K562 (cell line): ENCODE measurements around the gene ZNF438. TPM values are rescaled to one million over a fixed set of nuclear protein-coding genes. Genes with fewer than 3 reads are reported as not detected.
A peak's percentile ranks its signal among the peaks of the same experiment; 100 is the strongest.

ENCODE experiments used
- CTCF ChIP-seq, 3 experiments: IDR thresholded peaks in 2 of 3; conservative IDR thresholded peaks in 1 of 3; 2 replicates each; pipeline ENCODE4 v1.5.1; 2011 to 2012; ENCODE audit warnings: low read length in 3 of 3, mild to moderate bottlenecking in 3 of 3, control low read depth in 2 of 3, improper control_type of control experiment in 1 of 3, inconsistent platforms in 1 of 3, low read depth in 1 of 3, mixed read lengths in 1 of 3, moderate library complexity in 1 of 3; ENCODE audit not compliant: insufficient read depth in 2 of 3
- E2F6 ChIP-seq, 2 experiments: IDR thresholded peaks; 2 replicates each; pipeline ENCODE4 v1.6.1; 2011; ENCODE audit warnings: borderline replicate concordance in 1 of 2, control low read depth in 1 of 2, low read depth in 1 of 2, low read length in 1 of 2, mild to moderate bottlenecking in 1 of 2, mixed read lengths in 1 of 2, moderate library complexity in 1 of 2; ENCODE audit not compliant: insufficient read depth in 1 of 2, insufficient read length in 1 of 2, poor library complexity in 1 of 2, severe bottlenecking in 1 of 2; ENCODE audit errors: extremely low read depth in 1 of 2
- EGR1 ChIP-seq: fragments of 450-650 bp; conservative IDR thresholded peaks from 2 replicates; pipeline ENCODE4 v1.6.1; 2017; ENCODE audit warnings: mild to moderate bottlenecking
- ERF ChIP-seq: fragments of 450-650 bp; formaldehyde crosslinking; IDR thresholded peaks from 2 replicates; pipeline ENCODE4 v1.4.0; 2020; ENCODE audit warnings: mild to moderate bottlenecking, mixed read lengths
- KLF16 ChIP-seq: IDR thresholded peaks from 2 replicates; pipeline ENCODE4 v1.6.1; 2016; ENCODE audit warnings: antibody characterized with exemption
- MAZ ChIP-seq, 2 experiments: fragments of 450-650 bp in 1 of 2; sonication (generic) in 1 of 2; formaldehyde crosslinking; IDR thresholded peaks in 1 of 2; conservative IDR thresholded peaks in 1 of 2; 2 replicates each; pipeline versions ENCODE4 v1.4.0 to v1.5.0; 2020; ENCODE audit warnings: mild to moderate bottlenecking in 1 of 2, missing genetic modification reagents in 1 of 2
- MEF2D ChIP-seq: conservative IDR thresholded peaks from 2 replicates; pipeline ENCODE4 v1.6.1; 2016; ENCODE audit warnings: low read depth, missing genetic modification characterization, missing compliant biosample characterization
- MYC ChIP-seq, 2 experiments: fragments of 250-450 bp in 1 of 2; sonication (Bioruptor Pico) in 1 of 2; IDR thresholded peaks; 2 replicates each; pipeline versions ENCODE4 v1.5.1 to v1.6.1; 2012 to 2021; ENCODE audit warnings: low read depth in 2 of 2, borderline replicate concordance in 1 of 2, improper control_type of control experiment in 1 of 2, low read length in 1 of 2, mild to moderate bottlenecking in 1 of 2, moderate library complexity in 1 of 2
- NEUROD1 ChIP-seq: fragments of 150-350 bp; IDR thresholded peaks from 2 replicates; pipeline ENCODE4 v1.6.1; 2014; ENCODE audit warnings: borderline replicate concordance, low read length, low read depth; ENCODE audit not compliant: partially characterized antibody
- NR4A1 ChIP-seq, 2 experiments: fragments of 250-450 bp in 1 of 2; fragments of 450-650 bp in 1 of 2; sonication (Bioruptor Pico) in 1 of 2; IDR thresholded peaks; 2 replicates each; pipeline versions ENCODE4 v1.4.0 to v1.6.1; 2016 to 2020; ENCODE audit warnings: mild to moderate bottlenecking in 2 of 2, missing compliant biosample characterization in 1 of 2, missing genetic modification characterization in 1 of 2, moderate library complexity in 1 of 2
- PREB ChIP-seq: sonication (generic); formaldehyde crosslinking; IDR thresholded peaks from 2 replicates; pipeline ENCODE4 v1.8.1; 2023; ENCODE audit warnings: mild to moderate bottlenecking, missing genetic modification reagents
- RBM14 ChIP-seq: fragments of 200-400 bp; formaldehyde crosslinking; IDR thresholded peaks from 2 replicates; pipeline ENCODE4 v1.6.1; 2018; ENCODE audit warnings: low read depth, mild to moderate bottlenecking, low read length, moderate library complexity, borderline replicate concordance; ENCODE audit not compliant: insufficient read depth
- RBM34 ChIP-seq: fragments of 200-400 bp; formaldehyde crosslinking; IDR thresholded peaks from 2 replicates; pipeline ENCODE4 v1.6.1; 2018; ENCODE audit warnings: low read length, borderline replicate concordance; ENCODE audit not compliant: insufficient read depth
- SP1 ChIP-seq: sonication (generic); formaldehyde crosslinking; IDR thresholded peaks from 2 replicates; pipeline ENCODE4 v1.8.1; 2022; ENCODE audit warnings: mild to moderate bottlenecking, missing genetic modification reagents
- TFAM ChIP-seq: fragments of 250-450 bp; sonication (Bioruptor Pico); conservative IDR thresholded peaks from 2 replicates; pipeline ENCODE4 v1.5.0; 2021; ENCODE audit warnings: mild to moderate bottlenecking, moderate library complexity
- ZBTB7A ChIP-seq: IDR thresholded peaks from 2 replicates; pipeline ENCODE4 v1.6.1; 2011; ENCODE audit warnings: low read depth, mild to moderate bottlenecking, low read length, moderate library complexity, borderline replicate concordance; ENCODE audit not compliant: control insufficient read depth
- ZNF764 ChIP-seq: fragments of 250-450 bp; sonication (Bioruptor Pico); IDR thresholded peaks from 2 replicates; pipeline ENCODE4 v1.4.0; 2020; ENCODE audit warnings: low read depth, mild to moderate bottlenecking, moderate library complexity
- ZSCAN29 ChIP-seq: fragments of 450-650 bp; IDR thresholded peaks from 2 replicates; pipeline ENCODE4 v1.6.1; 2017
- polyA plus RNA-seq, 8 experiments: library from polyadenylated mRNA; depleted of rRNA in 4 of 8; stranded (reverse) in 5 of 8; unstranded in 3 of 8; fragments of >200 nt; fragmentation: Nextera tagmentation in 2 of 8; fragmentation: Illumina TruSeq in 1 of 8; extraction: Ambion mirVana in 2 of 8; extraction: Trizol in 1 of 8; gene quantifications; 2 replicates each; pipeline versions ENCODE4 v1.2.1 to v1.2.3, GENCODE V29; 2011 to 2014; ENCODE audit warnings: inconsistent platforms in 1 of 8, missing spikeins in 1 of 8
- total RNA-seq, 7 experiments: library from RNA; depleted of rRNA in 6 of 7; stranded (reverse); fragments of >200 nt in 6 of 7; fragmentation: Illumina TruSeq in 2 of 7; extraction: Trizol in 2 of 7; gene quantifications; 2 replicates each; pipeline versions ENCODE4 v1.2.1 to v1.2.3, GENCODE V29; 2011 to 2021; ENCODE audit warnings: low replicate concordance in 1 of 7

Gene ZNF438
- total and polyA plus RNA-seq, 9 of the 15 experiments (the other 6 are each of a cell fraction or from before 2014, with no cell fraction given) = 0.45 to 1.5 (median 0.91) TPM

- TF ChIP-seq E2F6 (IDR thresholded peaks at IDR 0.05; ENCODE audit: borderline replicate concordance in 1 of 2, extremely low read depth in 1 of 2, insufficient read depth in 1 of 2, insufficient read length in 1 of 2, low read depth in 1 of 2, low read length in 1 of 2, poor library complexity in 1 of 2, severe bottlenecking in 1 of 2) = peak in 1 of 2 experiments; percentile 58
- TF ChIP-seq RBM34 = no peak
- TF ChIP-seq RBM14 = no peak
- peak; percentile 59; the same call in 1 of the 2 replicates for TF ChIP-seq ZBTB7A
- TF ChIP-seq SP1 (CRISPR knock-in tag) = 0 out of 2 replicates have a peak, but pooled peaks have one; percentile 18
- peak in 1 of 2 experiments; percentile 93; a peak in 3 of 4 replicates for TF ChIP-seq MAZ (CRISPR knock-in tag; conservative IDR thresholded peaks at IDR 0.05 in 1 of 2, IDR thresholded peaks at IDR 0.05 in 1 of 2)
- TF ChIP-seq EGR1 = peak; percentile 39; the same call in 1 of the 2 replicates
- TF ChIP-seq PREB (CRISPR knock-in tag) = no peak
- no peak for TF ChIP-seq NR4A1 (CRISPR knock-in tag; IDR thresholded peaks at IDR 0.05)
- TF ChIP-seq NR4A1 (tag; IDR thresholded peaks at IDR 0.05) = 0 out of 2 replicates have a peak, but pooled peaks have one; percentile 8
- TF ChIP-seq ZSCAN29 = no peak
- TF ChIP-seq KLF16 = peak; percentile 5; the same call in 1 of the 2 replicates
- no peak for TF ChIP-seq TFAM
- peak; percentile 18 for TF ChIP-seq NEUROD1
- no peak for TF ChIP-seq MEF2D (tag)
- TF ChIP-seq CTCF (IDR thresholded peaks at IDR 0.05 in 2 of 3, conservative IDR thresholded peaks at IDR 0.05 in 1 of 3; ENCODE audit: insufficient read depth in 2 of 3, low read depth in 1 of 3, low read length in 3 of 3) = peak in 1 of 3 experiments; percentile 0; a peak in 1 of 6 replicates
- no peak; the same call in 1 of the 2 replicates for TF ChIP-seq ERF (CRISPR knock-in tag)
- TF ChIP-seq MYC (IDR thresholded peaks at IDR 0.05; ENCODE audit: low read depth, low read length) = 0 out of 2 replicates have a peak, but pooled peaks have one; percentile 27
- no peak for TF ChIP-seq MYC (CRISPR knock-in tag; IDR thresholded peaks at IDR 0.05; ENCODE audit: borderline replicate concordance, low read depth)
- no peak for TF ChIP-seq ZNF764 (CRISPR knock-in tag)
Measured at GRCh38 chr10:31032258-31033132, 830 bp upstream of the ZNF438 start (continued).
